ENCODE data around the gene FBXO36.
"Not testable (repeated sequence)": the region's sequence is repeated elsewhere in the genome, so short reads cannot be mapped to it uniquely, and the experiment has no call there.

Gene FBXO36

DNA sequence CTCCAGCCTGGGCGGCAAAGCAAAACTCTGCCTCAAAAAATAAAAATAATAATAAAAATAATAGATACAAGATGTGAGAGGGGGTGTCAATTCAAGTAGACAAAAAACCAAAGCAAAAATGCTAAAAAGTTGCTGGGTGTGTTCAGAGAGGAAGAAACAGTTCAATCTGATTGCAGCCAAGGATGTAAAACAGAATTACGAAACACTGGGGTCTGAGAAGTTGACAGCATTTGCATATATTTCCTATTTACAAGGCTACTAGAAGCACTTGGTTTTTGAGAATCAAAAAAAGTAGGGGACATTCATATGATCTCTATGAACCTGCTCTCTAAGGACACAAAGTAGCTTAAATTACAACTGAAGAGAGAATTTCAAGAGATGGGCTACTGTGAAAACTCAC is 8.1 kb upstream of the FBXO36 start:
- no peak for FAIRE-seq

DNA sequence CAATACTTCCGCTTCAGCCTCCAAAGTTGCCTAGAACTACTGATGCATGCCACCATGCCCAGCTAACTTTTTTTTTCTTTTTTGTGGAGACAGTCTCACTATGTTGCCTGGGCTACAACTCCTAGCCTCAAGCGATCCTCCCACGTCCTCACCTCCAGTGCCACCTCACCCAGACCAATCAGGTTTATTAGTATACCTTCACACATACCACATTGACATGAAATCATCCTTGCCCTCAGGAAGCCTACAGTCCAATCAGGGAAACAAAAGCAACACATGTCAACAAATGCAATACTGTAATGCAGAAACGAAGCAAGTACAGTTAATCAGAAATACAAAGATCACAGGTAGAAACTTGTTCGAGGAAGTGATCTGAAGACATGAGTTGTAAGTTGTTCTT is 4.5 kb upstream of the FBXO36 start:
- FAIRE-seq = no peak

DNA sequence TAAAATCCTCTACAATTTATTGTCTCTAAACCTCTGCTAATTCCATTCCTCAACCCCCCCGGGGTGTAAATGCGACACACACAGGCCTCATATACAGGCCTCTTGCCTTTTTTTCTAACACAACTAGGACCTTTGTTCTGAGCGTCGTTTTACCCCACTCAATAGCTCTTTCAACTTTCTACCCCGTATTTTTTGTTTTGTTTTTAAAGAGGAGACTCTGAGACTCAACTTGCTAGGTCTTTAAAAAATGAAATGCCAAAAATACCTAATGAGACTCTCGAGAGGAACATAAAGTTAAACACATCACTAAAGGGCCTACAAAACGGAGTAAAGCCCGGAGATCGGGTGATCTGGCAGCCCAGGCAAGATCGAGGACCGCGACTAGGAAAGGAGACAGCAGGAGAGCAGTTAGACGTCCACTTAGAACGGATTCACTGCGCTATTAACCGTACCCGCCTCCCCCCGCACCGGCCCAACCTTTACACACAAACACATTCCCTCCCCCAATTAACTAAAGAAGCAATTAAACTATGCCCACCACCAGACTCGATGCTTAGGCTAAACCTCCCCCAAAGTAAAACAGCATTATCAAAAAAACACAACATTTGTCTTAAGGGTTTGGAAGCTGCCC is 2.2 kb upstream of the FBXO36 start:
- FAIRE-seq = no peak

DNA sequence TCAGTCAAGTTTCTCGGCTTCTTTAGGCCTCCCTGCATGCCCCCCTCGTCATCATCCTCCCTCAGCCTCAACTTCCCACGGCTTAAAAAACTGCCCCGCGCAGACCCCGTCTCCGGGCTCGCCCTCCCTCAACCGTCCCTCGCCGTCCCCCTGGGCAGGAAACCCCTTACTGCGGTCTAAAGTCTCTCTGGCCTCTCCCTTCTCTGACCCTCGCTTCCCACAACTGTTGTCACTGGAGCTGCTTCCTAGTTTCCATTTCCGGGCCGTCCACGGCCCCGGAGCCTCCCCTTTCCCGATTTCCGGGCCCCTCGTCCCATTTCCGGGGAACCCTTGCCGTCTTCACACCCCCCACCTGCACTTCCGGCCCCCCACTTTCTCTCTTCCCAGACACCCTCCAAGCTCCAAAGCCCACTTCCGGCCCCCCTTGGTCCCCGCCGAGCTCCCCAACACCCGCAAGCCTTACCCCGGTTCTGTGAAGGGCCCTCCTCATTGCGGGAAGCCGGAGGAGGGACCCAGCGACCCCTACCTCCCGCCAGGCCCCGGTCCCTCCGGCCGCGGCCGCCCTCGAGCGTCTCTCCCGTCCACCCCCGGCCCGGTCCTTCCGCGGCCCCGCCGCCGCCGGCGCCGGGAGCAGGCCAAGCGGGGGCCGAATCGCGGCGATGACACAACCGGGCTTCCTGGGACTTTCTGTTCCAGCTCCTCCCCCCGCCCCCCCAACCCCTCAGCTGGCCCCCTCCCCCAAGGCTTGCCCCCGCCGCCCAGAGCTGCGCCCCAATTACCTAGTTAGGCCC is 1.0 kb upstream of the FBXO36 start:
- no peak for FAIRE-seq

DNA sequence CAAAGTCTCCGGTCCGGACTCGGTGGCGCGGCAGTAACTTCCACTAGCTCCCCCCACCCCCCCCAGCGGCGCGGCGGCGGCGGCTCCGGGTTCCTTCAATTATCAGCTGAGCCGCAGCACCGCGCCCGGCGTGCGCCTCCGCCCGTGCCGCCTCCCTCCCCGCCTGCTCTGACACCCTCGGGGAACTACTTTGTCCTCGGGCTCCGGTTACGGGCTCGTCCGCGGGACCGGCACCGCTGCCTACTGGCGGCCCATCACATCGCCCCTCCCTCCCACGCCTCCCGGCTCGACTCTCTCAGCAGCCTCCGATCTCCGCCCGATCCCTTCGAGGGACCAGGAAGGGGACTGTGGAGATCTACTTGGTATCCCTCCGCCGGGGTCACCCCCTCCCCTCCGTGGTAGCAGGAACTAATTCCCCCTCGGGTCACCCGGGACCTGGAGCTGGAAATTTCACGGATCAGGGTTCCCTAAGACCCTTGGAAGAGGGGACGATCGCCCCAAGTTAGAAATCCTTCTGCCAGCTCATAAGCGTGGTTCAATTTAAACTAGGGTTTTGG is 333 bp upstream of the FBXO36 start, which contains the start of gene TRIP12:
Gene TRIP12 (minus strand): TSS at position 118 of the 557 bp plus-strand sequence. CDS start 41,930 bp downstream, outside the sequence.
- peak; percentile 83 for FAIRE-seq

DNA sequence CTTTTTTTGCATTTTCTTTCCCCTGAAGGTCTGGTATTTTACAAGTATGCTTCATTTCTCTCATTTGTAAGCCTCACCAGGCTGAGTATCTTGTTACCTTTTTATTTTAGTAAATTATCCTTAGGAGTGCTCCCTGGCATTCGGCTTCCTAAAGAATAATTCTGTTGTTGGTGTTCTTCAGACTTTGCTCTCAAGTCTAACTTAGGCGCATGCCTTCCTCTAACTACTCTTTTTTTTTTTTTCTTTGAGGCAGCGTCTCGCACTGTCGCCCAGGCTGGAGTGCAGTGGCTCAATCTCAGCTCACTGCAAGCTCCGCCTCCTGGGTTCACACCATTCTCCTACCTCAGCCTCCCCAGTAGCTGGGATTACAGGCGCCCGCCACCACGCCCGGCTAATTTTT is 2.2 kb downstream of the FBXO36 start:
- not testable (repeated sequence) for FAIRE-seq

DNA sequence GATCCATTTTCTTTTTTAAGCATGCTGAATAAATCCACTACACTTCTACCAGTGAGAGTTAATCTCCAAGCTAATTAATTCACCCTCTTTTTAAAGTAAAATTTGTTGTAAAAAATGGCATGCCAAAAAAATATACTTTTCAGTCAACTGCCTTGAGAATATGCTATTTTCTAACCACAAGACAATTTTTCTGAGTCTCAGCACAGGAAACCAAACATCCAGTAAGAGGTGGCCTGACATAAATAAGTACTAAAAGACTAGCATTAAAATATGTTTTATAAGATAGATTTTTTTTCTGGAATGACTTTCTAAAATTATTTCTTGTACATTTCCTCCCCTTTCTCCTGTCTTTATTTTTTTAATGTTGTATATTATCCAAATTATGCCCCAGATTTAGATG is 2.9 kb downstream of the FBXO36 start:
- no peak for FAIRE-seq

DNA sequence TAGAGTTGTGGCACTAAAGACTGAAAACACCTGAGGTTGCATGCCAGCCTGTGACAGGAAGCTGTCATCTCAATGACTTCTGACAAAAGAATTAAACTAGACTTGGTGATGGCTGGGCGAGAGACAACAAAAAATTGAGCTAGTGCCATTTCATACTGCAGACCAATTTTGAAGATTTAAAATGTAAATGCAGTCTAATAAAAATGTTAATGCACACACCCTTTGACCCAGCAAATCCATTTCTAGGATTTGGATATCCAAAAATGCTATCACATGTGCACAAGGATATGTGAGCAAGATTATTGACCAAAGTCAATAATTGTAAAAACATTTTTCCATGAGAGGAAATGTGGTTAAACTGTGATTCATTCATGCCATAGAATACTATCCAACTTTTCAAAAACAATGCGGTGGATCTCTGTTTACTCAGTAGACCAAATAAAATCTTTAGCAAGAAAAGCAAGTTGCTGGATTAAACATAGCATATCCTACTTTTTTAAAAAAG is 5.6 kb downstream of the FBXO36 start:
- no peak for FAIRE-seq

DNA sequence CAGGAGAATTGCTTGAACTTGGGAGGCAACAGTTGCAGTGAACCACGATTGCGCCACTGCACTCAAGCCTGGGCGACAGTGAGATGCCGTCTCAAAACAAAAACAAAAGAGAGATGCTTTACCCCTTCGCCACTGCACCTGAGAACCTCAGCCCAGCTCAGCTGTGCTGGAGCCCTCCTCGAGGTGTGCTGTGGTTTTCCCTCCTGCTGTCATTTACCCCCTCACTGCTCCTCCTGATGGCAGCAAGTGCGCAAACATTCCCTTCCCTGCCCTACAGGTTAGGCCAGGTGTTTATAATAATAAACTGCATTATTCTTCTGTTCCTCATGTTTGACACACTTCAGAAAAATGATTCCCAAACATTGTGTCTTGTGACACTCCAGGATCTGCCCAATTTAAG is 8.4 kb downstream of the FBXO36 start:
- FAIRE-seq = no peak

DNA sequence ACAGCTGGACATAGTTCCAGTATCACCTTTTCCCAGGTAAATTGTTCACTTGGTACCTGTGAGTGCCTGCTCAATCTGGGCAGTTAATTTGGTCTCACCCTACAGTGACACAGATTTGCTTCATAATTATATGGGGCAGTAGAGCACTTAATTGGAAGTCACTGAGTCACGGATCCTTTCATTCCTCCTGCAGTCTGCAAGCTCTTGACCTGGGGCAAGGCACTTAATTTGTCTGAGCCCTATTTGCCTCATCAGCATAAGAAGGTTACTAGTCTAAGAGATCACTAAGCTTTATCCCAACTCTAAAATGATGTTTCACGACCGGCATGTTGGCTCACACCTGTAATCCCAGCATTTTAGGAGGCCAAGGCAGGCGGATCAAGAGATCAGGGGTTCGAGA is 8.9 kb downstream of the FBXO36 start:
- no peak for FAIRE-seq

DNA sequence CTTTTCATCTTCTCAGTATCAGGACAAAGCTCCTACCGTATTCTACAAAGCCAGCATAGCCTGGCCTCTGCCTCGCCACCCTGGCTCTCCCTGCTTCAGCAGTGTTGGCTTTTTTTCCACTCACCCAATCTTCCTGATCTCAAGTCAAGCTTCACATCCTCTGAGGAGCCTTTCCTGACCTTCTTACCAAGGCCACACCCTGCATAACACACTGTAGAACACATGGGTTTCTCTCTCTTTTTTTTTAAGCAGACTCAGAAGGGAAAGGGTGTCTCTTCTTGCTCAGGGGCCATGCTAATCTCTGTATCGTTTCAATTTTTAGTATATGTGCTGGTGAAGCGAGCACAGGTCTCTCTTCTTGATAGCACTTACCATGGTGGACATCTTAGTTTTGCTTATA is 15.2 kb downstream of the FBXO36 start:
- FAIRE-seq = no peak

DNA sequence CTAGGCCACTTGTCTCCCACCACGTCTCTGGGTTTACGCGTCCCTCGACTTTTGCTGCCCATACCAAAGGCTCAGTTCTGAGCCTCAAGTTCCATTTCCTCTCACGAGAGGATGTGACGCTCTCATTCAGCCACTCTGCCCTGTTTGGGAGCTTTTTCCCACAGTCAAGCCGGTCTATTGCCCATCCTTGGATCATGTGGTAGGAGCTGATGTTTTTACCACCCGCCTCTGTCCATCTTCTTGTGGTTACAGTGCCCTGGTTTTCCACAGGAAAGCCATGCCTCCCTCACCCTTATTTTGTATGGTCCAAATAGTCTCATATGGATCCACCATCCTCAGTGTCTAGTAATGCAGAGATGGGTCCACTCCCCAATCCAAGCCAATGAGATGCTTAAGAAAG is 20.4 kb downstream of the FBXO36 start:
- no peak for FAIRE-seq

DNA sequence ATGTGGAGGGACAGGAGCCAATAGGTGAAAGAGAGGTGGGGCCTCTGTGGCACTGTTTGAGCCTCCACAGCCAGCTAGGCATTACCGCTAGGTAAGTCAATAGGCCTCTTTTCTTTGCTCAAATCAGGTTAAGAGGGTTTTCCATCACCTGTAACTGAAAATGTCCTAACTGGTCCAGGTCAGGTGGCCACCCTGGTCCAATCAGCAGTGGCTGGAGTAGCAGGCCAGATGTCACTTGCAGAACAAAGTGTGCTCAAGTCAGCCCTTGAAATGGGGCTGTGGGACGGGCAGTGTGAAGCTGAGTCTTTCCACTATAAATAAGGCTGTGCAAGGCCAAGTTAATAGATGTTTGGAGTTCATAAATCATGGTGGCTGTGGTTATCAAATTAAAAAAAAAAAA is 20.9 kb downstream of the FBXO36 start:
- no peak for FAIRE-seq

DNA sequence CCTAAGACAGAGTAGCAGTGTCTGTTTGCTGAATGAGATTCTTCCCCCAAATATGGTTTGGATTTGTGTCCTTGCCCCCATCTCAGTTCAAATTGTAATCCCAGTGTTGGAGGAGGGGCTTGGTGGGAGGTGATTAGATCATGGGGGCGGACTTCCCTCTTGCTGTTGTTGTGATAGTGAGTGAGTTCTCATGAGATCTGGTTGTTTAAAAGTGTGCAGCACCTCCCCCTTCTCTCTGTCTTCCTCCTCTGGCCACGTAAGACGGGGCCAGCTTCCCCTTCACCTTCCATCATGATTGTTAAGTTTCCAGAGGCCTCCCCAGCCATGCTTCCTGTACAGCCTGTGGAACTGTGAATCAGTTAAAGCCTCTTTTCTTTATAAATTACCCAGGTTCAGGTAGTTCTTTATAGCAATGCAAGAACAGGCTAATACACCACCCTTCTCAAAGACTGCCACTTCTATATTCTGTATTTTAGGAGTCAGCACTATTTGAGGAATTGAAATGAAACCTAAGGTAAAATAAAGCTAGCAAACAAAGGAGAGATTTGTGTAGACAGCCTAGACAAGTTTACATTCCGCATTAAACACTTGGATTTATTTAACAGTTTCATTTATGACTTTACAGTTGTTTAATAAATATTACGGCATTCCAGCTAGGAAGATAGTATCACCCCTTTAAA is 21.6 kb downstream of the FBXO36 start:
- no peak for FAIRE-seq

DNA sequence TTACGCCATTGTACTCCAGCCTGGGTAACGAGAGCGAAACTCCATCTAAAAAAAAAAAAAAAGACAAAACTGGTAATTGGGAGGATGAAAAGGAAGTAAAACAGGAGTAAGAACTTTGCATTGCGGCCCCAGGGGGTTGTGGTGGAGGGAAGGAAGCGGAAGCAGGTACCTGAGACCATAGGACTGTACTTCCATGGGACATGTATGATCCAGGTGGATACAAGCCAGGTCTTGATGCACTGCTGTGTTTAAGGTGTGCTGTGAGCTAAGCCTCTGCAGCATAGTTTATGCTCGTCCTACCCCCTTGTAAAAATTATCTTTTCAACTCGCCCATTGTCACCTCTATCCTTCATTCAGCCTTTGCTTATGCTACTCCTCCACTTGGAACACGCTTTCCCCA is 23.7 kb downstream of the FBXO36 start:
- no peak for FAIRE-seq

DNA sequence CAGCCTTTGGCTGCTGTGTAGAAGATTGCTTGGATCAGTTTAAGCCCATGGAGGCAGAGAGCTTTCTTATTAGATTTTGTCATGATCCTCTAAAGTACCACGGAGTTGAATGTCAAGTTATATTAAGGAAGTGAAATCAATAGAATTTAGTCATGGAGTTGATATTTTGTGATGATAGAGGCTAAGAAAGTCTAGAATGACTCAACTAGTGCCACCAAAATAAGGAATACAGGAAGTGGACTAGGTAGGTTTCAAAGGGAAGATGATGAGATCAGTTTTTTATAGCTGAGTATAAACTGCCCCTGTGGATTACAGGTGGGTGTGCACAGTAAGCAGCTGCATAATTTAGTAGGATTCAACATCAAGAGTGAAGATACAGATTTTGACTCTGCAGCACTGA is 25.2 kb downstream of the FBXO36 start:
- FAIRE-seq = no peak

DNA sequence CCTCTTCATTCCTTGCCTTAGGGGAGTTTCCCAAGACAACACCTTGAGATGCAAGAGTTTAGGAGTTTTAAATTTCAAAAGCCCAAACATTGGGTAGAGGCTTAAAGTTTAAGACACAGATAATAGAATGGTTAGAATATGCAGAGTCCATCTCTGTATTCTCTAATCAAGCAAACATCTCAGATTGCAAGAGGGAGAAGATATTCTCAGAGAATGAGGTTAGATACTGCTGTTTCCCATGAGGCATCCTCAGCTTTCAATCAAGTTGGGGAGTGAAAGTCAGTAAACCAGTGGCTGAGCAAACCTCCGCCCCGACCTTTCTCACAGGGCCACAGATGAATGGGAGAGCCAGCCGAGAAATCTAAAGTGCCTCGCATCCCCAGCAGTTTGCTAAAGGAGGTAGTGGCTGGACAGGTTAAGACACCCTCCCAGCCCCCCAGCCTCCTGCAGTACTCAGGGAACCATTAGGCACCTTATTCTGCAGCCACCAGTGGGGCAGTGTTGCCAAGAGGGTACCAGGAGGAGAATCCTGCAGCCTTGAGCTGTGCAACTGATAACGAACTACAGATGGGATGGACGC is 30.0 kb downstream of the FBXO36 start:
- FAIRE-seq = no peak

DNA sequence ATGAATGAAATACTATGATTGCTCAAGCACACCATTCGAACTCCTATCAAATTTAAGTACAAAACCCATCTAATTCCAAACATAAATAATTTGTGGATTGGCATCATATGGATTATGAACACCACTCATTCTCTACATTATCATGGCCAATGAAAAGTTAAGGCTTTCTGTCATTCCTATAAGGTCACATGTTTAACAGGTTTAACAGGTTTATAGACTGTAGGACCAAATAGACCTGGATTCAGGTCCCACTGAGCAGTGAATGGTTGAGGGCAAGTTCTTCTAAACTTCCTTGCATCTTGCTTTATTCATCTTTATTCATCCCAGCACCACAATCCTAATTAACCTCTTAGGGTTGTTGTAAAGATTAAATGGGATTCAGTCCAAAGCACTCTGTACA is 33.4 kb downstream of the FBXO36 start:
- FAIRE-seq = no peak

DNA sequence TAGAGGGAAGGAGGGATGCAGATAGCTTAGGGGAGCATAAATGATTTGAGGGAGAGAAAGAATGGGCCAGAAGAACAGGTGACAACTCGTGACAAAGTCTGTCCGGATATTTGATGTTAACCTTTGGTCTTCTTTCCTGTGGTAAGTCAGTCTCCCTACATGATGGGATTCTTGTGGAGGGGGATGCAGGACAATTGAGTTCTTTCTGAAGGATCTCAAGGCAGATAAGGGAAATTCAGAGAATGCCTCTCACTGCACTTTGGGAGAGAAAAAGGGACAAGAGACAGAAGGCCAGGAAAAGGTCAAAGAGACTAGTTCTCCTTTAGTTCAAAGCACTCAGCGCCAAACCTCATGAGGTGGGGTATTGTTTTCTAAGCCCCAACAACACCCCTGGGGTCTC is 34.2 kb downstream of the FBXO36 start:
- no peak for FAIRE-seq

DNA sequence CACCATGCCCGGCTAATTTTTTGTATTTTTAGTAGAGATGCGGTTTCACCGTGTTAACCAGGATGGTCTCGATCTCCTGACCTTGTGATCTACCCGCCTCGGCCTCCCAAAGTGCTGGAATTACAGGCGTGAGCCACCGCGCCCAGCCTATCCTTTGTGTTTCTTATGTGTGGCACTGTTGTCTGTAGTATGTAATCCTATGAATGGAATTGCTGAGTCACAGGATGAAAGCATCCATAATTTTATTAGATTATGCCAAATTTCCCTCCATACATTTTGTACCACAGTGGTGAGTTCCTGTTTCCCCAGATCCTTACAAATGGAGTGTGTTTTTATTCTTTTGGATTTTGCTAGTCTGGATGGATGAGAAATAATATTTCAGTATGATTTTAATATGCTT is 41.3 kb downstream of the FBXO36 start:
- not testable (repeated sequence) for FAIRE-seq

DNA sequence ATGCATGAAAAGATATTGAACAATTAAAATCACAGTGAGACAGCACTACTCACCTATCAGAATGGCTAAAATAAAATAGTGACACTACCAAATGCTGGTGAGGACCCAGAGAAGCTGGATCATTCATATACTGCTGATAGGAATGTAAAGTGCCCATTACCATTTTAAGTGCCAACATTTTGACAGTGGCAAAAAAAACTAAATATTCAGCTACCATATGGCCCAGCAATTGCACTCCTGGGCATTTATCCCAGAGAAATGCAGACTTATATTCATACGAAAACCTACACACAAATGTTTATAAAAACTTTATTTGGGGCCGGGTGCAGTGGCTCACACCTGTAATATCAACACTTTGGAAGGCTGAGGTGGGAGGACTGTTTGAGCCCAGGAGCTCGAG is 47.6 kb downstream of the FBXO36 start:
- no peak for FAIRE-seq

DNA sequence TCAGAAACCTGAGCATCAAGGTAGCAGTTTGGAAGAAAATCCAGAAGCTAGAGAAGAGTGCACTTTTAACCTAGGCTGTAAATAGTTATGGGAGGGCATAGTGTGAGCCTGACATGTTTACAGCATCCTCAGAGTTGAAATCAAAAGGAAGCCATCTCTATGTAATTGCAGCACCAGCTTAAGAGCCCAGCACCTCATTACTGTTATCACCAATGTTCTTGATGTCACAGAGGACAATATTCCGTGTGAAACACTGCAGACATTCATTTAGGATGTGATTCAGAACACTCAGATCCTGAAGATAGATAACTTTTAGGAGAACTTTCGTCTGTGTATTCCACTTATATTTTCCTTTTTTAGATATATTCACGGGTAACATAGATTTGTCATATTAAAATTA is 48.1 kb downstream of the FBXO36 start:
- FAIRE-seq = no peak

DNA sequence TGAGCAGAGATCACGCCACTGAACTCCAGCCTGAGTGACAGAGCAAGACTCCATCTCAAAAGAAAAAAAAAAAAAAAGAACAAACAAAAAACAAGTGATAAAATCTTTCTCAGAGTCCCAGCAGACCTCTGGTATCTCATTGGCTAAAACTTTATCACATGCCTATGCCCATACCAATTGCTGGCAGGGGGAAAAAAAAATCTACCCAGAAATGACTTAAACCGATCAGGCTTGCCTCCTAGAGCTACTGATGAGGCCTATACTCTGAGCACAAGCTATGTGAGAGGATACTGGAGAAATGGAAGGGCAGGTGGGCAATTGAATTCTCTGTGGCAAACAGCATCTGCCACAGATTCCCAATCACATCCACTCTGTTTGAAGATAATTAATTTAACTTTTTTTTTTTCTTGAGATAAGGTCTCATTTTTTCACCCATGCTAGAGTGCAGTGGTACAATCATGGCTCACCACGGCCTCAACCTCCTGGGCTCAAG is 49.0 kb downstream of the FBXO36 start:
- no peak for FAIRE-seq

Measured in A204.1 (cell line).